NT2/D1 (cell line): ENCODE data around the gene ALMS1.

Experiments
- SUZ12 ChIP-seq: IDR thresholded peaks from 2 replicates; pipeline ENCODE4 v1.6.1; 2011; ENCODE audit not compliant: insufficient read length, insufficient read depth; ENCODE audit errors: extremely low read depth
- YY1 ChIP-seq: IDR thresholded peaks from 2 replicates; pipeline ENCODE4 v1.6.1; 2011; ENCODE audit not compliant: insufficient read length, insufficient read depth
- ZNF274 ChIP-seq: IDR thresholded peaks from 2 replicates; pipeline ENCODE4 v1.6.1; 2011; ENCODE audit warnings: mild to moderate bottlenecking, low read depth, low read length

GRCh38 chr2:73488079-73488478 lies 102.4 kb downstream of the ALMS1 start:
- TF ChIP-seq YY1, result no peak
- TF ChIP-seq ZNF274, result no peak
- TF ChIP-seq SUZ12, result no peak
